GF-D8 (cell line): ENCODE measurements around the gene RBM44.

Experiments
- DNase-seq: peaks from one replicate; lab custom pipeline; 2025; lab: John Stamatoyannopoulos, UW

Gene RBM44

DNA sequence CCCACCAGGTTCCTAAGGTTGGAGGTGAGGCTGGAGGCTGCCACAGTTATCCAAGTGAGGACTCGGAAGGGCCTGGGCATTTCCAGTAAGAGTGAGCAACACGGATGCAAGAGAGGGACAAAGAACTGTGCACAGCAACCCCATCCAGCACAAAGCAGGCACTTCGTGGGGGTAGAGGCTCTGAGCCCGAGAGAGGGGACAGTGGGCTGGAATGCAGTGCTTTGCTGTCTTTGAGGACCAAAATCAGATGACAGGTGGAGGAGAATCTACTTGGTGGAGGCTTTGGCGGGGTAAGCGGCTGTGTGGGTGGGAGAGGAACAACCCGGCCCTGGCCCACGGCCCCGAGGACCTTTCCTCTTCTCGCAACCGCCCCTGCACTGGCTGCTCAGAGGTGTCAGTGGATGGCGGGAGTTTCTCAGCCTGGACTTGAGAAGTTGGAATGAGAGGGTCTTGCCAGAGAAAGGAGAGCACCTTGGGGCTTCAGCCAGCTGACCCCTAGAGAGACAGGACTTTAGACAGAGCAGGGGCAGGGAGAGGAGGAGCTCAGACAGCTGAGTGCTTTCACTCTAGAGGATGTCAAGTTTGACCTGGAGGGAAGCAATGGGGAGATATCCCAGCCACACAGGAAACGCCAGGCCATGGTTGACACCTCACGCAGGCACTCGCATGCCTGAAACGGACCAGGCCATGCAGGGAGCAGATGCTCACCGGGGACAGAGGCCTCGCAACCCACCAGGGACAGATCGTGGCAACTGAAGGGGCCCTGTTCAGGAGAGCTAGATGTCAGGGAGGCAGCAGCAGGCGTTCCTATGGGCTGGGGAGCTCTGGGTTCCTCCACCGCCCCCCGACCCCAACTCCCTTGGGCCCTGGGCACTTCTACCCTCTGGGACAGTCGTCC lies 72.4 kb downstream of the RBM44 start:
- DNase-seq = no peak

DNA sequence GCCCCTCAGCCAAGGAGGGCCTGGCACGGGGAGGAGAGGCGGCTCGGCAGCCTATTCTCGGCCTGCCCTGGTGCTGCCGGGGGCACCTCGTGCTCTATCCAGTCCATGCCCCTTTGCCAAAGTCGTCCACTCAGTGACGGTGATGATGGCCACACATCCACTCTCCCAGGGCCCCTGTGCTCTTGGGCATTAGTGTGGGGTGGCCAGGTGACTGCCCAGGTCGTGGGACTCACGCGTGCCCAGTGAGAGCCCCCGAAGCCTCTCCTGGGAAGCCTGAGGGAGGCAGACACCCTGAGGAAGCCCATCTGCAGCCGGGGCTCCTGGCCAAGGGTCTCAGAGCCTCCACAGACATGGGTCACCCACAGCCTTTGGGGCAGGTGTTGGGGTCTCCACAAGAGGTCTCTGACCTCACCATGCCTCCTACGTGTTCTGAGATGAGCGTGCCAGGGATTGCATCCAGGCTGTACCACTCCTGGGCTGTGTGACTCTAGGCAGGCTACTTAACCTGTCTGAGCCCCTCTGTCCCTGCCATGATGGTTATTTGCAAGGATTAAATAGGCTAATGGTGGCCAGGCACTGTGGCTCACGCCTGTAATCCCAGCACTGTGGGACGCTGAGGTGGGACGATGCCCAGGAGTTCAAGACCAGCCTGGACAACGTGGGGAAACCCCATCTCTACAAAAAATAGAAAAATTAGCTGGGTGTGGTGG lies 73.8 kb downstream of the RBM44 start:
- DNase-seq = no peak

DNA sequence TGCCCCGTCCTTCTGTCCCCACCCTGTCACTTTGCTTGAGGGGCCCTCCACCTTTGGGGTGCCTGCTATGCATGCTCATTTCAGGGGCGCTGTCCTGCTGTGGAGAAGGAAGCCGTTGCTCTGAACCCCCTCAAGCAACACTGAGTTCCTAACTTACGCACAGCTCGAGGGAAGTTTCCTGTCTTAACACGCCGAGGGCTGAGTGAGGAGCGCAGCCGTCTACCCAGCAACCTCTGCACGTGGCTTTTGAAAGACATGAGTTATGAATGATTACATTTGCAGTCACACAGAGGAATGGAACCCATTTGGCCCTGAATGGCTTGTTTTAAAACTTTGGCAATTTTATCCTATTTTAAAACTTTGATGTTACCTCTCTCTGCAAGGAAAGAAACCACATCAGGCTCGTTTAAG lies 74.8 kb downstream of the RBM44 start:
- DNase-seq = no peak

DNA sequence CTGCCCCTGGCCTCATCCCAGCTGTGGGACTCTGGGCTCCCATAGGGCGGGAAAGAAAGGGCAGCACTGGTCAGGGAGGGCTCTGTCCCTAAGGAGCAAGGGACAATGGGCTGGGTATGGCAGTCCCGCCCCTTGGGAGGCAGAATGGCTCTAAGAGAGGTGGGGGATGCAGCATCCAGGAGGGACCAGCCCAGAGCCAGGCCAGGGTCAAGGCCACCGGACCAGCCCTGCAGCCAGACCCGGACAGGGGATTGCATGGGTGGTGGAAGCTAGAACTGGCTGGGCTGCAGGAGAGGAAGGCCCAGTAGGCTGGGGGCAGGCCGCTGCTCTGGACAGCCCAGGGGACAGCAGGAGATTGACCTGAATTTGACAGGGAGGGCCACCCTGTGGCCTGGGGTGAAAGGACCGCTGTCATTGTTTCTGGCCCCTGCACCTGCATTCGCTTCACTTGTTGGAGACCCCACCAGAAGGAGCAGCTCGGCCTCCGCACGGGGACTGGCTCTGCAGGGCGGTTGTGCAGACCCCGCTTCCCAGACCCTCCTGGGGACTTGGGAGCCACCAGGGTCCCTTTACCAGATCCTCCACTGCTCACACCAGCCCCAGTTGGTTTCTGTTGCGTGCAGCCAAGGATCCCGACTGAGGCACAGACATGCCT lies 75.4 kb downstream of the RBM44 start:
- DNase-seq = no peak

DNA sequence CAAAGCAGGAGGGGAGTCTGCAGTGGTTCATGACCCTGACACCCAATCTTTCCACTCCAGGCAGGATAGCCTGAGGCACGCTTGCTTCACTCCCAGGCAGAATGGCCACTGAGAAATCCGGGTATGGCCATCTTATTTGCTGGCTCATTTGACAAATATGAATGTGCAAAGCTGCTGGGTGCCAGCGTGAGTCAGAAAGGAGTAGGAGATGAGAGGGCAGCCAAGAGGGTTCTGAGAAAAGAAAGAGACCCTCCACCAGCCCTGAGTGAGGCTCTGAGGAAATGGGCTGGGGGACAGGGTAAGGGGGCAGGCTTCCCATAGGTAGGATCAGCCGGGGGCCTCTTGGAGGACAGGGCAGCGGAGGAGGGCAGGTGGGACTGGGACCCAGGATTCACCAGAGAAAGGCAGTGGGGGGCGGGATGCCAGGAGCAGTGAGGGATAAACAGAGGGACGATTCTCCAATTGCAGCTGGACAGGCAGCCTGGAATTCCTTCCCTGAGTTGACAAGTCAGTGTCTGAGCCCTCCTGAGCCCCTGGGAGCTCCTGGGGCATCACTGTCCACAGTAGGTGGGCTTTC lies 76.1 kb downstream of the RBM44 start:
- no peak for DNase-seq

DNA sequence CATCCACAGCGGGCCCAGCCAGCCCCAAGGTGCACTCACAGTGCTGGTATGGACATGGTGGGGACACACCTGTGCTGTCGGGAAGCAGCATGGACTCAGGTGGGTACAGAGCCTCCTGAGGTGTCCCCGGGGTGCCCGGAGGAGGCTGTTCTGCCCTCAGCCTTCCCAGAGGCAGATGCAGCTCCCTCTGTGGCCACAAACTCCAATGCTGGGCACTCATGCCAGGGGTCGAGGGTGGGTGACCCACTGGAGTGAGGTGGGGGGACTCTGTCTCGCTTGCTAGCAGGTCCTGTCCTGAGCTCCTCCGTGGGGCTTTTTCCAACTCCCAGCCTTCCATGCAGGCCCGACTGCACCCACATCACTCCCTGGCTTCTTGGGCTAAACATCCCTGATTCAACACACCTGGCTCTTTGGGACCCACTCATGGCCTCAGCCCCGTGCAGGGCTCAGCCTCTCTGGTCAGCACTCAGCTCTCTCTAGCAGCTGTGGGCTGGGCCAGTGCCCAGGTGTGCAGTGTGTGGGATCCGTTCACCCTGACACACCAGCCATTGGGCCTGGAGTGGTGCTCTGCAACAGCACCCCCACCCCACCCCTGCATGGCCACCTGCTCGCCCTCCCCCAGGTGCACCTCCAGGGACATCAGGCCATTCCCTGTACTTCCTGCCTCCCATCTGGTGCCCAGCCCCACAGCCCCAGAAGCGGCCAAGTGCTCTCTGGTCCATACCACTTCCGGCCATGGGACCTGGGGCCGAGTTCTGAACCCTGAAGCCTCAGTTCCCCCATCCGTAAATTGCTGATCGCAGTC lies 76.9 kb downstream of the RBM44 start:
- DNase-seq = no peak

DNA sequence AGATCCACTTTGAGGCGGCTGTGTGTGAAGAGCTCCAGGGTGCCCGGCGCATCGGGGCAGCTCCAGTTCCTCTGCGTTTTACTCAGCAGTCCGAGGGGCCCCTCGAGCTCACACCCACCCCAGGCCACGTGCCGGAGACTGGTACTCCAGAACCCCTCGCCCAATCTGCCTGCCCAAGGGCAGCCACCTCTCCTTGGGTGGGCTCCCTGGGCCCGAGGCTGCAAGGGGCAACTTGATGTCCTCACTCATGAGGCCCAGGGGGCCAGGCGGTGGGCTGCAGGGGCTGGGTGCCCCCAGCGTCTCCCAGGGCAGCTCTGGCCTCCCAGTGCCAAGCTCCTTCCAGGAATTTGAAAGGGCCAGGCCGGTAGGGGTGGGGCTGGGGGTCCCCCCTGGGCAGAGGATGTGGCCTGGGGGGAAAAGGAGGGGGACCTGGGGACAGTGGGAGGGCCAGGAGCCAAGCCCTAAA lies 77.5 kb downstream of the RBM44 start:
- no peak for DNase-seq

DNA sequence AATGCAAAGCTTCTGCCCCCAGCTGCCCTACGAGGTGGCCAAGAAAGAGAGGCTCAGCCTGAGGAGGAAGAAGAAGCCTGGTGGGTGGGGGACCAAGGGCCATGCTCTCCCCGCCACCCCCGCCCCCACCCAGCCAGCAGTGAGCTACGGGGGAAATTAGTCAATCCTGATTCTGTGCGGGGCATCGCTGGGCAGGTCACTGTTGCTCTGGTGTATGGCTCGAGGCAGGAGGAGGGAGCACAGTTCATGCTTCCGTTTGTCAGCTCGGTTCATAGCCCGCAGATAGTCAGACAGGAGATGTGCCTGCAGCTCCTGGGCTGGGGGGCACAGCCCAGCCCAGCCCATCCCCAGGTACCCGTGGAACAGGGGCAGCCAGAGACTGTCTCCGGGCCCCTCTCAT lies 78.0 kb downstream of the RBM44 start:
- DNase-seq = no peak

DNA sequence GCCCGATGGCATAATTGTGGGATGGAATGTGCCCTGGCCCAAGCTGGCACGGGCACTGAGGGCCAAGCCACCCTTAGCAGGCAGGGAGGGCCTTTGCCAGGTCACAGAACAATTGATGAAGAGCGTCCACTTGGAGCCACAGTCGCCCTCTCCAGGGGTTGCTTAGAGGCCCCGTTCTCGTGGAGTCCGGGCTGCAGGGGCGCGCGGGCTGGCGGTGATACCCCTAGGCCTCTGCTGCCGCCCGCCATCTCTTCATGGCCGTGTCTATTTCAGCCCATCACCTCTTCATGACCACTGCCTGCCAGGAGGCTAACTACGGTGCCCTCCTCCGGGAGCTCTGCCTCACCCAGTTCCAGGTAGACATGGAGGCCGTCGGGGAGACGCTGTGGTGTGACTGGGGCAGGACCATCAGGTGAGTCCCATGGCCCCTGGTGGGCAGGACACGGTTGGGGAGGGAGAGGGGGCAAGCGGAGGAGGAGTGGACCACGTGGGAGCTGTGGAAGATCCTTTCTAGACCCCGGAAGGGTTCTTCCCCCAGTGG lies 78.4 kb downstream of the RBM44 start:
- DNase-seq = no peak

DNA sequence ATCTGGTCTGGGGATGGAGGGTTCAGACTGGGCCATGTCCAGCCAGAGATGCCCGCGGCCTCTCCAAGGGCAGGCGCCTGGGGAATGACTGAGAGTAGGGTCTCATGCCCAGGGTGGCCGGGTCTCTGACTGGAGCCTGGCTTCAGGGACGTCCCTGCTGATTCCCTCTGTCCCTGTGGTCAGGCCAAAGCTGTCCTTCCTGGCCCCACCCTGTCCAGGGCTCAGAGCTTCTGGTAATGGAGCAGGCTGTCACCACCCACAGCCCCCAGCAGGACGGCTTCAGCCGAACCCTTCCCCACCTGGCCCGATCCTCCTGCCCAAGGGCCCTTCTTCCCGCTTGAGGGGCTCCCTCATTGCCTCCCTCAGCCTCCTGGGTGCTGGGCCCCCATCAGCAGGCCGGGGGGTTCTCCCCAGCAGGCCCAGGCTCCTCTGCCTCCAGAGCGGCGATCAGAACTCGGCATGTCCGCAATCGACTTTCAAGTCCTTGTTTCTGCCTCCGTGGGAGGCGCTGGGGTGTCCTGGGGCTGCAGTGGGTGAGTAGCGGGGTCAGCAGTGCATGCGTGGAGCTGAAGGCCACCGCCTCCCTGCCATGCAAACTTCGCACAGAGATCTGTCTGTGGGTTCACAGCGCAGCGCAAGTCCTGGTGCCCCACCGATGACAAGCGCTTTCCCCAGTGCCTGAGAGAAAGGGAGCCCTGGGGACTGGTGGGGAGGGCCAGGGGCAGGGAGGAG lies 79.2 kb downstream of the RBM44 start:
- no peak for DNase-seq

DNA sequence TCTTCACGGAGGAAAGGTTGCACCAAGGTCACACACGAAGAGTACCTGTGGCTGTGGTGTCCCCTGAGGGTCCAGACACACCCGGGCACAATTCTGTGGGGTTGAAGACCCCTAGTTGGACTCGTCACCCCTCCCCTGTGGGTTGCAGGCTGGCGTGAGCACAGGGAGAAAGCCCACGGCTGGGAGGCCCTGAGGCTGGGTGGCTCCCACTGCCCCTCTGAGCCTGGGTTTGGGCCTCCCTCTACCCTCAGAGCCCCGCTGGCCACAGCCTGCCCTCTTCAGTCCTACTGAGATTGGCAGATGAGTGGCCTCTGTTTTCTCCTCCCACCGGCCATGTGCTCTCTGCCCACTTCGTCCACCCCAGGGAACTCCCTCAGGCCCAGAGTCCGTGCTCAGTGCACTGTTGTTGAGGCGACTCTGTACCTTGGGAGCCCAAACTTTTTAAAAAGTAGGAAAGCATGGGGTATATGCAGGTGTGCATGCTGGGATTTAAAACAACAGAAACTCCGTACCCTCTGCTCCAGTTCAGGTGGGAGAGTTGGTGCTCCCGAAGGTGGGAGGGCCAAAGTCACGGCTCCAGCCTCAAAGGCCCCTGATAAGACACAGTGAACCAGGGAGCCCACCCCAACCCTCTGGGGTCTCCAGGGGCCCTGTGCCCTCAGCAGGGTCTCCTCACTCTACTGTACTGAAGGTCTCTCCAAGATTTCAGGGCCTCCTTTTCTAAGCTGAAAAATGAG lies 79.9 kb downstream of the RBM44 start:
- no peak for DNase-seq

DNA sequence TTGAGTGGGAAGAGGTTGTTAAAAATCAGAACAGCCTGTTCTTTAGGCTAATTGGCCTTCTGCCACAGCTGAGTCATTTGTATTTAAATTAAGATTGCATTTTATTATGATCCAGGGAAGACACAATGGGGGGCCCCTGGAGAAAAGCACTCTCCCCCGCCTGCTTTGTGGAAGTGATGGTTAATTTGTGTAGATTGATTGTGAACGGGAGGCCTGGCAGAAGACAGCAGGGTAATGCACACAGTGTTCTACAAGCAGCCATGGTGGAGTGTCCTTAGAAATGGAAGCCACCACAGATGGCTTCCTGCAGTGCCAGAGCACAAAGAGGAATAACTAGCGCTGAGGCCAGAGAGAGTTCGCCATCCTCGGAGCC lies 80.5 kb downstream of the RBM44 start:
- no peak for DNase-seq

DNA sequence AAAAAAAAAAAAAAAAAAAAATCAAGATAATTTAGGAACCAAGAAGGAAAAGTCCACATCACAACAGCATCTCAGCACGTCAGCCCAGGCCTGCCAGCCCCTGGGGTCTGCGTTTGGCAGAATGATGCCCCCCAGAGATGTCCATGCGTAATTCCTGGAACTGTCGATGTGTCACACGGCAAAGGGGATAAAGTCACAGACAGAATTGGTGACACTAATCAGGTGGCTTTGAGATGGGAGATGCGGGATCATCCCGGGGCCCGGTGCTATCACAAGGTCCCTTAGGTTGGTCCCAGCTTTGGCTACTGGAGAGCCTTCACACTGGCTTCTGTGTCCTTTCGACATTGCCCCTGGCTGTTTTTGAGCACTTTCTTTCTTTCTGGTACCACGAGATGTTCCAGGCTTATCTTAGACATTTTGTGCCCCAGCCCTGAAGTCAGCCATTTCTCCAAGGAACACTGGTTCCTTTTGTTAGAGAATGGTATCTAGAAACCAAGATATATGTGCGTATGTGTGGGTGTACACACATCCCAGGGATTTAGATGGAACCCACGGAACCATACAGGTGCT lies 81.5 kb downstream of the RBM44 start:
- no peak for DNase-seq

DNA sequence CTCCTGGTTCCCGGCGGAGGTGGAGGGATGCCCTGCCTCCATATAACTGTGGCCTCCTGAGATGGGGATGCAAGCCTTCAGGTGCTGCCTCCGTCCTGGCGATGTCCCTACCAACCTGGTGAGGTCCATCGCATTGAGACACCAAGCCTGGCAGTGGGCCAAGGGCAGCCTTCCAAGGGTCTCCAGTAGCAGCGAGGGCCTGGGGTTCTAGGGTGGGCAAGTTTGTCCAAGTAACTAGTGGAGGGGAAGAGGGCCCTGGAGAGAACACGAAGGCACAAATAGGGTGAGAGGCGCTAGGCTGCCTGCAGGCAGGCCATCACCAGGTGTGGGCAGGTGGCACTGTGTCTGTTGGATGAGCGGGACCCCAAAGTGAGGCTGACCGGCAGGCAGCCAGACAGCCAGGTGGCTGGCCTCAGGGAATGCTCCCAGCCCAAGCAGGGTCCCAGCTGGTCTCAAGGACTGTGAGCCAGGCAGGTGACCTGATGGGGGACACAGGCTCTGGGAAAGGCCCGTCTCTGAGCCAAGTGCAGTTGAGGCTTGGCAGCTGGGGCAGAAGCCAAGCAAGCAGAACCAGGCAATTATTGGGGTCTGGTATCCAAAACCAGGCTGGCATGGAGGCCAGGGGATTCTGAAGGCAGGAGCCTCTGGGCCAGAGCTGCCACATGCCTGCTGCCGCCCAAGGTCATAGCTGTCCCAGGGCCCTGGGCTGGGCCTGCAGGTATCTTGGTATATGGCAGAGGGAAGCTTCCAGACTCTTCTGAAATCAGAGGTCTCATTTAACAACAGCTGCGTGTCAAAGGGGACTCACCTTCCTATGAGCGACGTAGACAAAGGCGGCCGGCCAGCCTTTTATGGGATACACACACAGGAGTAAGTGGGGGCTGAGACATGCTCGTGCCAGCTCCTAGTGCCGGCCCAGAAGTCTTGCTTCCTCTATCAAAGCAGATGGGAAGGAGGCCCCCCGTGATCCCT lies 84.2 kb downstream of the RBM44 start:
- DNase-seq = no peak

DNA sequence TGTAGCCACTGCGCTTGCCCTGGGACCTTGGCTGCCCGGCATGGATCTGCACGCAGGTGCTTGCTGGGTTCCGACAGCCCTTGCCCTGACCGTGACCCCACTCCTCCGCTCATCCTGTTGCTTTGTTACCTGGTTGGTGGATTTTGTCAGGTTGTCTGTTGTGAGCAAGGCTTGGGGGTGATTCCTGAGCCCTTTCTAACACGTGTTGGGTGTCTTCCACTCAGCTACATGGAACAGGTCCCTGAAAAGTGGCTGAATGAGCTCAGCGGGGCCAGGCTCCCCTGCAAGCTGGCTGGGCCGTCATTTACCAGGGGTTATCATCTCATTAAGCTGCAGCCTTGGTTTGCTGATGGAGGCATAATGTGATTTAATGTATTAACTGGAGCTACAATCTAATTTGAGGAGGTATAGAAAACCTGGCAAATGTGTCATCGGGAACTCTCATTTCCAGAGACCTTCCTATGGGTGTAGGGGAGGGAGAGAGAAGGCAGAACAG lies 85.4 kb downstream of the RBM44 start:
- DNase-seq = no peak

DNA sequence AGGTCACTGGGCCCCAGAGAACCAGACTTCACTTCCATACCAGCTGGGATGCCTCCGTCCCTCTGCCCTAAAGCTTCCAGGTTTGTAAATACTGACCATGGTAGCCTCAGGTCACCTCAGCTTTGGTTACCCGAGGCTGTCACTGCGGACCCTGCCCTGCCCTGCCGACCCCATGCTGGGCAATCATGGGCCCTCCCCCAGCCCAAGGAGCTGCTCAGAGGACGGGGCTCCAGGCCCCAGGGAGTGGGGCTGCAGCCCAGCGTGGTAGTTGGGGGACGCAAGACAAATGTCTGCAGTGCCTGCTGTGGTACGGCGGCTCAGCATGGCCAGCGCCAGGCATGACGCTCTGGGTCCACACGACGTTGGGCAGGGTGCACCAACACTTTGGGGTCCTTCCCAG lies 86.1 kb downstream of the RBM44 start:
- DNase-seq = no peak

DNA sequence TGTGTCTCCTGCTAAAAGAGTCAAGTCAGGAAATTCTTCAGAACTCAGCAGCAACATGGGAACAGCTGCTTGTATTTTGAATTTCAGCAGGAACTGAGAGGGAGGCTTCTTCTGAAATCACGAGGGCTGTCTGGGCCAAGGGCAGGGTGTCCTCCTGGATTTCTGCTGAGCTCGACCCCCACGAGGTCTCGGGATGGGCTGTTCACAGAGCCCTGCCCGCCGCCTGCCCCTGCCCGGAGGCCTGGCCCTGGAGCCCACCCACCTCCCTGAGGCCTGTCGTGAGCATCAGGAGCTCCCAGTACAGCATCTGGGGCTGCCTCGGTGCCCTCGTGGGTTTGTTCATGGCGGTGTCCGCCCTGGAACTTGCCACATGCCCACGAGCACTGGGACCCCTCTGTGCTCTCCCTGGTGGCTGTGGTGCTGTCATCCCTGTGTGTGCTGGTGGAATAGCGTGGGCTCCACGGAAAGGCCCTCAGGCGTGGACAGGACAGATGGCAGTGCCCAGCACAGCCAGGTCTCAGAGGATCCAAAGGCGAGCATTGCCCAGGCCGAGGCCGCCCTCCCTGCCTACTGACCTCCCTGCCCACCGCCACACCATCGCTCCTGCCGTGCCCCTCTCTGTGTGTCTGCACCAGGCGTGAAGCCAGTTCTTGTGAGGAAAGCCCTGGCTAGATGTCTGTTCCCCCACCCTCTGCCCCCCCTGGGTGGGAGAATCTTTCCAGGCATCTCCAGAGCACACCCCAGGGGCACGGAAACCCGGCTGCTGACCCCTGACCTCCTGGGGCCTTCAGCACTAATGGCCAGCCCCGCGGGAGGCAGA lies 86.7 kb downstream of the RBM44 start:
- no peak for DNase-seq
